Sigmoid colon (tissue), 7 donors: ENCODE data around the gene TOP1. TPM values are rescaled to one million over a fixed set of nuclear protein-coding genes. Genes with fewer than 3 reads are reported as not detected.

ENCODE experiments used
- DNase-seq: peaks from one replicate; pipeline ENCODE4 v3.0.0-alpha.2; 2019
- H3K27ac ChIP-seq, 4 donors: fragments of 200-600 bp; sonication (generic); one replicate each; pipeline ENCODE4 v1.5.1; 2016 to 2019; ENCODE audit warnings: mild to moderate bottlenecking in 1 of 4
- H3K27me3 ChIP-seq, 3 donors: fragments of 200-600 bp; sonication (generic); one replicate each; pipeline ENCODE4 v1.5.1; 2019; ENCODE audit warnings: mild to moderate bottlenecking in 1 of 3
- H3K36me3 ChIP-seq, 4 donors: fragments of 200-600 bp; sonication (generic); one replicate each; pipeline ENCODE4 v1.5.1; 2016 to 2019
- H3K4me1 ChIP-seq, 4 donors: fragments of 200-600 bp; sonication (generic); one replicate each; pipeline ENCODE4 v1.5.1; 2017 to 2019
- H3K4me3 ChIP-seq, 4 donors: fragments of 200-600 bp; sonication (generic); one replicate each; pipeline ENCODE4 v1.5.1; 2017 to 2019; ENCODE audit warnings: mild to moderate bottlenecking in 2 of 4, moderate library complexity in 1 of 4
- H3K9me3 ChIP-seq, 4 donors: fragments of 200-600 bp in 3 of 4; sonication (generic) in 3 of 4; one replicate each; pipeline versions ENCODE4 v1.5.1 to v1.6.1; 2013 to 2019
- EP300 ChIP-seq, 4 donors: sonication (generic); formaldehyde crosslinking; IDR thresholded peaks; one replicate each; pipeline ENCODE4 v1.6.1; 2017; ENCODE audit warnings: antibody characterized with exemption in 4 of 4
- POLR2A ChIP-seq, 2 donors: fragments of 450-650 bp; IDR thresholded peaks; one replicate each; pipeline ENCODE4 v1.6.1; 2016; ENCODE audit warnings: antibody characterized with exemption in 2 of 2, mild to moderate bottlenecking in 2 of 2, moderate library complexity in 2 of 2
- POLR2AphosphoS5 ChIP-seq, 4 donors: sonication (generic); formaldehyde crosslinking; IDR thresholded peaks; one replicate each; pipeline ENCODE4 v1.6.1; 2017; ENCODE audit warnings: antibody characterized with exemption in 4 of 4
- WGBS, 2 donors: extraction: QIAGEN DNeasy Blood & Tissue Kit; methylation state at CpG; one replicate each; pipeline ENCODE4 v1.1.7; 2013; 5-methylcytosine and 5-hydroxymethylcytosine counted together
- intact Hi-C: fragments of 100-400 bp; cut with DNase I; formaldehyde crosslinking; loops from one replicate; pipeline ENCODE4 v1.15.1; 2023
- polyA plus RNA-seq, 3 donors: library from polyadenylated mRNA; stranded (reverse); fragments of 200-250 nt; gene quantifications; one replicate each; pipeline ENCODE4 v1.2.3, GENCODE V29; 2013
- total RNA-seq, 4 donors: library from RNA; depleted of rRNA; stranded (reverse); fragments of >200 nt; gene quantifications; one replicate each; pipeline ENCODE4 v1.1.0, GENCODE V29; 2016
- TF ChIP-seq, protein P1 (sequence below), 4 experiments: fragments of 450-650 bp in 3 of 4; fragments of 200-600 bp in 1 of 4; IDR thresholded peaks; one replicate each; pipeline ENCODE4 v1.5.1; 2016 to 2019; ENCODE audit warnings: antibody characterized with exemption in 4 of 4, mild to moderate bottlenecking in 3 of 4, moderate library complexity in 2 of 4
- donor health status: healthy with polysubstance abuse.
- donor health status: Bipolar disorder and iron deficiency.
- donor health status: healthy.

Gene TOP1
- total and polyA plus RNA-seq, 7 donors = 22.0 to 45.0 (median 26.4) TPM

- Histone ChIP-seq H3K4me3 (no peak overlapping the region), H3K27ac (no peak overlapping the region), H3K9me3 (no peaks in the 10 kb centered on the region), H3K36me3 (no peaks in the 10 kb centered on the region), H3K4me1 (peaks cover 0 to 9% (median 8%) of the 10 kb centered on the region in 4 donors), H3K27me3 (no peaks in the 10 kb centered on the region)
- no peak for TF ChIP-seq EP300 (IDR thresholded peaks at IDR 0.05)
- TF ChIP-seq POLR2AphosphoS5 (IDR thresholded peaks at IDR 0.05) = no peak
- TF ChIP-seq, protein P1, sequence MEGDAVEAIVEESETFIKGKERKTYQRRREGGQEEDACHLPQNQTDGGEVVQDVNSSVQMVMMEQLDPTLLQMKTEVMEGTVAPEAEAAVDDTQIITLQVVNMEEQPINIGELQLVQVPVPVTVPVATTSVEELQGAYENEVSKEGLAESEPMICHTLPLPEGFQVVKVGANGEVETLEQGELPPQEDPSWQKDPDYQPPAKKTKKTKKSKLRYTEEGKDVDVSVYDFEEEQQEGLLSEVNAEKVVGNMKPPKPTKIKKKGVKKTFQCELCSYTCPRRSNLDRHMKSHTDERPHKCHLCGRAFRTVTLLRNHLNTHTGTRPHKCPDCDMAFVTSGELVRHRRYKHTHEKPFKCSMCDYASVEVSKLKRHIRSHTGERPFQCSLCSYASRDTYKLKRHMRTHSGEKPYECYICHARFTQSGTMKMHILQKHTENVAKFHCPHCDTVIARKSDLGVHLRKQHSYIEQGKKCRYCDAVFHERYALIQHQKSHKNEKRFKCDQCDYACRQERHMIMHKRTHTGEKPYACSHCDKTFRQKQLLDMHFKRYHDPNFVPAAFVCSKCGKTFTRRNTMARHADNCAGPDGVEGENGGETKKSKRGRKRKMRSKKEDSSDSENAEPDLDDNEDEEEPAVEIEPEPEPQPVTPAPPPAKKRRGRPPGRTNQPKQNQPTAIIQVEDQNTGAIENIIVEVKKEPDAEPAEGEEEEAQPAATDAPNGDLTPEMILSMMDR (IDR thresholded peaks at IDR 0.05) = no peak
- no peak for TF ChIP-seq POLR2A (IDR thresholded peaks at IDR 0.05)
- intact Hi-C loops = no loop called here
- 46 to 68% methylated on average over 5 of the region's 5 CpGs for WGBS, 2 donors
- DNase-seq = no peak
Observed at GRCh38 chr20:41011551-41012067, 17.0 kb upstream of the TOP1 start.

DNA sequence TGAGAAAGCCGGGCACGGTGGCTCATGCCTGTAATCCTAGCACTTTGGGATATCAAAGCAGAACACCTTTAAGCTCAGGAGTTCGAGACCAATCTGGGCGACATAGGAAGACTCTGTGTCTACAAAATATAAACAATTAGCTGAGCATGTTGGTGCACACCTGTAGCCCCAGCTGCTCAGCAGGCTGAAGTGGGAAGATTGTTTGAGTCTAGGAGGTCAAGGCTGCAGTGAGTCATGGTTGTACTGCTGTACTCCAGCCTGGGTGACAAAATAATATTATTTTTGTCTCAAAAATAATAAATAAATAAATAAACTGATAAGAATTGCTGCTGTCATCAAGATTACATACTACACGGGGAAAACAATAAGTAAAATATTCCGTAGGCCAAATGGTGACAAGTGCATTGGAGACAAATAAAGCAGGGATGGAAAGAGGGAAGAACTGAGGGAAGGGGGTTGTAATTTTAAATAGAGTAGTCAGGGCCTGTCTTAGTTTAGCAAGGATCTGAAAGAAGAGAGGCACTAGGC, 14.0 kb upstream of the TOP1 start:
- TF ChIP-seq EP300 (IDR thresholded peaks at IDR 0.05) (no peak), POLR2AphosphoS5 (IDR thresholded peaks at IDR 0.05) (no peak), POLR2A (IDR thresholded peaks at IDR 0.05) (no peak)
- TF ChIP-seq, protein P1 (IDR thresholded peaks at IDR 0.05) = no peak
- DNase-seq = no peak
- no peak overlapping the region for H3K4me3 ChIP-seq
- H3K27ac ChIP-seq = no peak overlapping the region
- H3K27me3 ChIP-seq = no peaks in the 10 kb centered on the region
- intact Hi-C loops = no loop called here
- H3K36me3 ChIP-seq = no peaks in the 10 kb centered on the region
- 84 to 91% methylated on average over 6 of the region's 6 CpGs for WGBS, 2 donors
- H3K4me1 ChIP-seq = peaks cover 0 to 9% (median 8%) of the 10 kb centered on the region in 4 donors
- no peaks in the 10 kb centered on the region for H3K9me3 ChIP-seq

DNA sequence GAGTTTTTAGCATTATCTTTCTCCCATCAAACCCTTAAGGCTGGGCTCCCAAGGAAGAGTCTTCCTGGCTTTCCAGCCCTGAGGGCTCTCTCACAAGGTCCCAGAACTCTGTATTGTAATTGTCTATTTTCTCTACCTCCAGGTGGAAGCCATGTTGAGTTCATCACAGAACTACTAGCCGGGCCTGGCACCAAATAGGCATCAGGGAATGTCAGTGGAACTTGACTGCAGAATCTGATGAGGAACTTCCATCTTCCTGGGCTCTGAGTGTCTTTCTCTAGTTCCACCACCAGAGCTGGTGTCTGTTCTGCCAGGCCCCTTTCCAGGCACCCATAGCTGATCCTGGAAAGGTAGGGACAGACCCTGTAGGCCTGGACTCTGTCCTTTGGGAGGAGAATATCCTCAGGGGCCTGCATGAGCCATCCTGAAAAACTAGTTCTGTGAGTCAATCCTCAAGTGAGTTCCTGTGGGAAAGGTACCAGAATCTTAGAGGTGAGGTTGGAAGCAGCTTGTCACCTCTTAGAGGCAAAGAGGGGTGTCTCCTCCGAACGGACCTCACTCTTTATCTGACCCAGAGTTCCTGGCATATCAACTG, 11.1 kb upstream of the TOP1 start:
- Histone ChIP-seq H3K27me3 (no peaks in the 10 kb centered on the region), H3K27ac (no peak overlapping the region), H3K36me3 (no peaks in the 10 kb centered on the region), H3K9me3 (no peaks in the 10 kb centered on the region), H3K4me3 (no peak overlapping the region), H3K4me1 (peaks cover 0 to 7% (median 6%) of the 10 kb centered on the region in 4 donors)
- DNase-seq = no peak
- WGBS, 2 donors = 56 to 88% methylated on average over 3 of the region's 3 CpGs
- intact Hi-C loops = no loop called here
- TF ChIP-seq, protein P1 (IDR thresholded peaks at IDR 0.05) = no peak

GRCh38 chr20:41018153-41018552, 10.5 kb upstream of the TOP1 start:
- no peak for DNase-seq
- TF ChIP-seq POLR2AphosphoS5 (IDR thresholded peaks at IDR 0.05) = no peak
- TF ChIP-seq POLR2A (IDR thresholded peaks at IDR 0.05) = no peak
- TF ChIP-seq, protein P1 (IDR thresholded peaks at IDR 0.05) = no peak
- TF ChIP-seq EP300 (IDR thresholded peaks at IDR 0.05) = no peak
- no peak overlapping the region for H3K27ac ChIP-seq
- H3K4me3 ChIP-seq = no peak overlapping the region
- H3K4me1 ChIP-seq = peaks cover 0 to 1% (median under 1%) of the 10 kb centered on the region in 4 donors
- no peaks in the 10 kb centered on the region for H3K9me3 ChIP-seq
- intact Hi-C loops = no loop called here
- H3K27me3 ChIP-seq = no peaks in the 10 kb centered on the region
- WGBS, 2 donors = 74 to 84% methylated on average over 2 of the region's 2 CpGs
- no peaks in the 10 kb centered on the region for H3K36me3 ChIP-seq
